Panc1 (cell line): ENCODE data around the gene BAHCC1.

Experiments
- CTCF ChIP-seq: fragments of 450-650 bp; IDR thresholded peaks from 2 replicates; pipeline ENCODE4 v1.5.1; 2017; ENCODE audit warnings: mild to moderate bottlenecking
- POLR2AphosphoS5 ChIP-seq: IDR thresholded peaks from 2 replicates; pipeline ENCODE4 v1.6.1; 2012; ENCODE audit warnings: mild to moderate bottlenecking, low read depth, low read length, moderate library complexity
- REST ChIP-seq, 2 experiments: IDR thresholded peaks; 2 replicates each; pipeline ENCODE4 v1.6.1; 2011 to 2012; ENCODE audit warnings: low read depth in 2 of 2, control low read depth in 1 of 2, low read length in 1 of 2, mild to moderate bottlenecking in 1 of 2, moderate library complexity in 1 of 2; ENCODE audit not compliant: insufficient read depth in 1 of 2
- TCF7L2 ChIP-seq: IDR thresholded peaks from 2 replicates; pipeline ENCODE4 v1.6.1; 2011; ENCODE audit warnings: mild to moderate bottlenecking, low read depth, low read length, inconsistent platforms

GRCh38 chr17:81436294-81436849 is 41.1 kb downstream of the BAHCC1 start:
- TF ChIP-seq CTCF: no peak; the same call in 1 of the 2 replicates
- no peak; the same call in 1 of the 2 replicates for TF ChIP-seq POLR2AphosphoS5
- no peak for TF ChIP-seq REST (IDR thresholded peaks at IDR 0.05; ENCODE audit: insufficient read depth in 1 of 2, low read depth in 2 of 2, low read length in 1 of 2)
- TF ChIP-seq TCF7L2: no peak
